GM13976 (cell line): ENCODE measurements around the gene NNMT.

Experiments used
- DNase-seq: peaks from one replicate; pipeline ENCODE4 v3.0.0; 2012; ENCODE audit warnings: low spot score
- CTCF ChIP-seq: IDR thresholded peaks from 2 replicates; pipeline ENCODE4 v1.5.1; 2012; ENCODE audit warnings: borderline replicate concordance, mild to moderate bottlenecking; ENCODE audit not compliant: insufficient read depth; ENCODE audit errors: extremely low read depth, missing control alignments, control extremely low read depth
- in situ Hi-C: fragments of 300-500 bp; cut with MboI; formaldehyde crosslinking; loops from one replicate; pipeline ENCODE4 v1.12.0; 2022; ENCODE audit warnings: low sequenced_read_pairs, mixed read lengths, inconsistent platforms; ENCODE audit not compliant: unreplicated experiment

Gene NNMT

GRCh38 chr11:114258696-114259095 is 37.5 kb upstream of the NNMT start:
- in situ Hi-C loops, result no loop called here
- TF ChIP-seq CTCF, result no peak

DNA sequence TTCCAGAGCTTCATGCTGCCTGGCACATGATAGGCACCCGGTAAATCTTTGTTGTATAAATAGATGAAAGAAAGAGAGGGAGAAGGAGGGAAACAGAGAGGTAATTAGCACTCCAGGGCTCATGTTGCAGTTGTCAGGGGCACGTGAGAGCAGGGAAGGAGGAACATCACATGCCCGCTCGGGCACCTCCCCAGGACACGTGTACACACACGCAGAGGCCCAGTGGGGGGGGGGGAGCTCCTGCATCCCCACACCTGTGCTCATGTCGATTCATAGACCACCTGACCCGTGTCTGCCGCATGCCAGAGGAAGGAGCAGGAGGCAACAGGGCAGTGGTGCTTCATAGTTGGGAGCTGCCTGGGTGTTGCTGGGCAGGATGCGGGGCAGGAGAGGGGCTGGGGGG is 37.1 kb upstream of the NNMT start:
- no peak for TF ChIP-seq CTCF
- DNase-seq, result peak; percentile 12
- in situ Hi-C loops, result no loop called here

More at GRCh38 chr11:114258696-114259095, 37.5 kb upstream of the NNMT start:
- peak; percentile 12 for DNase-seq

- DNase-seq, result peak; percentile 13
- TF ChIP-seq CTCF, result no peak
- in situ Hi-C loops, result no loop called here
These were observed 36.6 kb upstream of the NNMT start for GRCh38 chr11:114259551-114259983.

DNA sequence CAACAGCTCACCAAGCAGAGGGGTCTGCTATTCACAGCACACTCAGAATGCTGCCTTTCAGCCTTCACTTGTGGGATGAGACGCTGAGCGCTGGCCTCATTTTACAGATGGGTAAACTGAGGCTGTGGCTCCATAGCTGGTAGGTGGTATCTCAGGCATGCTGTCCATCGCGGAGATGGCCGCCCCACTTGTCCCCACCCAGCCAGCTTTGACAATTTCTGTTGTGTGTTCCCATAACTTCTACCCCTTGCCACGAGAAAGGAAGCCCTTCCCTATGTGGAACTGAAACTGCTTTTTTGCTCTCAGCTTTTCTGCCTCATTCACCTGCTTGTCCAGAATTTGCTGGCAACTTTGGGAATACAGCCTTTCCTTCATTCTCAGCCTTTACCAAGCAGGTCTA is 36.1 kb upstream of the NNMT start:
- in situ Hi-C loops, result loop anchor here (10.0 kb wide), 1 partner anchor 265 kb away; no protein-coding TSS in a partner anchor
- DNase-seq, result no peak
- no peak for TF ChIP-seq CTCF

DNA sequence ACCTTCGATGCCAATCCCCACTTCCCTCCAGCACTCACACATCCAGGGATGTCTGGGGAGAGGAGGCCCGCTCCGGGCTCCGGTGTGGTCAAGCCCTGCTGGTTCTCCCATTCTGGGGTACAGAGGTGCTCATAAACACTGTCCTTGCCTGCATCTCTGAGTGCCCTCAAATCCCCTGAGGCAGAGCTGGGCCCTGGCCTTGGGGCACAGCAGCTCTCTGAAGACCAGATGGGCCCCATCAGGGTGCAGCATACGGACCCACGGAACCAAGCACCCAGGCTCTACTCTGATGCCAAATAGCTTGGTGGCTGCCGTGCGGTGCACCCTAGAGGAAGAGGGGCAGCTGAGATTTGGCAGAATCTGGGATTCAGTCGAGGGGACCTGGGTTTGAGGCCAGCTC is 35.7 kb upstream of the NNMT start:
- in situ Hi-C loops, result loop anchor here (10.0 kb wide), 1 partner anchor 266 kb away; no protein-coding TSS in a partner anchor
- DNase-seq, result peak; percentile 17
- no peak for TF ChIP-seq CTCF

- no peak for TF ChIP-seq CTCF
- in situ Hi-C loops, result loop anchor here (10.0 kb wide), 1 partner anchor 267 kb away; no protein-coding TSS in a partner anchor
These were observed 34.4 kb upstream of the NNMT start for GRCh38 chr11:114261791-114262190.

More at GRCh38 chr11:114261791-114262190, 34.4 kb upstream of the NNMT start:
- no peak for DNase-seq
